Adrenal gland (tissue), 5 donors: ENCODE results near the gene COLGALT1.

Source experiments
- POLR2A ChIP-seq, 2 donors: fragments of 450-650 bp; IDR thresholded peaks; one replicate each; pipeline ENCODE4 v1.6.1; 2017; ENCODE audit warnings: antibody characterized with exemption in 2 of 2, mild to moderate bottlenecking in 2 of 2, moderate library complexity in 1 of 2
- TF ChIP-seq, protein P1 (sequence below), 6 experiments: fragments of 450-650 bp in 4 of 6; fragments of 200-600 bp in 2 of 6; sonication (generic) in 1 of 6; IDR thresholded peaks; 1 replicate in 5 of 6; 2 replicates in 1 of 6; pipeline versions ENCODE4 v1.5.1 to v1.8.0; 2016 to 2021; ENCODE audit warnings: antibody characterized with exemption in 6 of 6, mild to moderate bottlenecking in 2 of 6, moderate library complexity in 1 of 6
- donor health status: DM: no; HTN: no; CAD: no.

DNA sequence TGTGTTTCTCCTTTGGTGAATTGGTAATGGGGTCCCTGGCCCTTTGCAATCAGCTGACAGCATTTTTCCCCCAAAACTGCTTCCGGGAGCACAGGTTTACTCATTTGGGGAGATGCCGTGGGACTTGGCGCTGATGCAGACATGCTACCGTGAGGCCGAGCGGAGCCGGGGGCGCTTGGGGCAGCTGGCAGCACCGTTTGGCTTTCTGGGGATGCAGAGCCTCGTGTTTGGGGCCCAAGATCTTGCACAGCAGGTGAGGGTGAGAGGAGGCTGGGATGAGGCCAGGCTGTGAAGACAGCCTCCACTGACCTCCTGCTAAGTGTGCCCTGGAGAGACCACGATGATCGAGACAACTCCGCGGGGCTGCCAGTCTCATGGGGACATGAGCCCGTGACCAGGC, 13.4 kb upstream of the COLGALT1 start:
- TF ChIP-seq, protein P1, sequence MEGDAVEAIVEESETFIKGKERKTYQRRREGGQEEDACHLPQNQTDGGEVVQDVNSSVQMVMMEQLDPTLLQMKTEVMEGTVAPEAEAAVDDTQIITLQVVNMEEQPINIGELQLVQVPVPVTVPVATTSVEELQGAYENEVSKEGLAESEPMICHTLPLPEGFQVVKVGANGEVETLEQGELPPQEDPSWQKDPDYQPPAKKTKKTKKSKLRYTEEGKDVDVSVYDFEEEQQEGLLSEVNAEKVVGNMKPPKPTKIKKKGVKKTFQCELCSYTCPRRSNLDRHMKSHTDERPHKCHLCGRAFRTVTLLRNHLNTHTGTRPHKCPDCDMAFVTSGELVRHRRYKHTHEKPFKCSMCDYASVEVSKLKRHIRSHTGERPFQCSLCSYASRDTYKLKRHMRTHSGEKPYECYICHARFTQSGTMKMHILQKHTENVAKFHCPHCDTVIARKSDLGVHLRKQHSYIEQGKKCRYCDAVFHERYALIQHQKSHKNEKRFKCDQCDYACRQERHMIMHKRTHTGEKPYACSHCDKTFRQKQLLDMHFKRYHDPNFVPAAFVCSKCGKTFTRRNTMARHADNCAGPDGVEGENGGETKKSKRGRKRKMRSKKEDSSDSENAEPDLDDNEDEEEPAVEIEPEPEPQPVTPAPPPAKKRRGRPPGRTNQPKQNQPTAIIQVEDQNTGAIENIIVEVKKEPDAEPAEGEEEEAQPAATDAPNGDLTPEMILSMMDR (IDR thresholded peaks at IDR 0.05), result no peak
- TF ChIP-seq POLR2A (IDR thresholded peaks at IDR 0.05), result no peak
